ENCODE results near the gene HPGDS.

- TF ChIP-seq CTCF (IDR thresholded peaks at IDR 0.05) (no peak), POLR2AphosphoS5 (IDR thresholded peaks at IDR 0.05) (no peak), POLR2A (IDR thresholded peaks at IDR 0.05) (no peak)
Measured at GRCh38 chr4:94336303-94336702, 6.3 kb downstream of the HPGDS start.
